Measurements from ENCODE around the gene PTPRU.

The PTPRU gene

DNA sequence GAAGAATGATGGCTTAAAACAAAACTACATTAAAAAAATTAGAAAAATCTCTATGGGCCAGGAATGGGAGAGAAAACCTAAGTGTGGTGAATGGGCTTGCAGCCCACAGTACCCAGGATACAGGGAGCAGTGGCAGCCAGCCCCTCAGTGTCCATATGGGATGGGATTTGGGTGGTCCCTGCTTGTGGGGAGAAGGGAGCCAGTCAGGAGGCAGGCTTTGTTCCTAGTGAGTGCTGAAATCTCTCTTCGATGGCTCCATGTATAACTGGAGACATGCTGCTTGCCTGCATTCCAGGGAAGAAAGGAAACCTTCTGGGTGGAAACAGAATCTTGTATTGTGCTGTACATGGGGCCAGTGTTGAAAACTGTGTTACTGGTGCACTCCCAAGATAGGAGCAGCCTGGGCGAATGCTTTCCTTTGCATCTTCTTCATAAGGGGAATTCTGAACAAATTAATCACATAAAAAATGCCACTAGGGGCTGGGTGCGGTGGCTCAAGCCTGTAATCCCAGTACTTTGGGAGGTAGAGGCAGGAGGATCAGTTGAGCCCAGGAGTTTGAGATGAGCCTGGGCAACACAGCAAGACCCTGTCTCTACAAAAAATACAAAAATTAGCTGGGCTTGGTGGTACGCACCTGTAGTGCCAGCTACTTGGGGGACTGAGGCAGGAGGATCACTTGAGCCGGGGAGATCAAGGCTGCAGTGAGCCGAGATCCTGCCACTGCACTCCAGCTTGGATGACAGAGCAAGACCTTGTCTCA lies 36.0 kb downstream of the PTPRU start:
- H3K9ac ChIP-seq (ENCODE audit: low read length) = peak overlapping the region; percentile 27
- H3K4me1 ChIP-seq (ENCODE audit: control insufficient read depth, insufficient read depth, low read length) = peaks cover 16% of the 10 kb centered on the region
- no peaks in the 10 kb centered on the region for H3K9me3 ChIP-seq (ENCODE audit: control insufficient read depth, low read length)
- DNase-seq (ENCODE audit: low read depth) = no peak
- peak overlapping the region; percentile 53 for H3K4me3 ChIP-seq (ENCODE audit: low read length)
- H3K36me3 ChIP-seq (ENCODE audit: control insufficient read depth, insufficient read depth, low read length, severe bottlenecking) = peaks cover 20% of the 10 kb centered on the region
- H3K27me3 ChIP-seq (replicated peaks; ENCODE audit: control insufficient read depth, insufficient read depth, low read length) = no peaks in the 10 kb centered on the region

DNA sequence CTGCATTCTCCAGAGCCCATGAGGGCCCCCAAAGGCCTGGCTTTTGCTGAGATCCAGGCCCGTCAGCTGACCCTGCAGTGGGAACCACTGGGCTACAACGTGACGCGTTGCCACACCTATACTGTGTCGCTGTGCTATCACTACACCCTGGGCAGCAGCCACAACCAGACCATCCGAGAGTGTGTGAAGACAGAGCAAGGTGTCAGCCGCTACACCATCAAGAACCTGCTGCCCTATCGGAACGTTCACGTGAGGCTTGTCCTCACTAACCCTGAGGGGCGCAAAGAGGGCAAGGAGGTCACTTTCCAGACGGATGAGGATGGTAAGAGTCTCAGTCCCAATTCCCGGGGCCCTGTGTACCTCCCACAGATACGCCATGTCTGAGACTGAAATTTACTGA lies 39.1 kb downstream of the PTPRU start:
- no peak overlapping the region for H3K4me3 ChIP-seq (ENCODE audit: low read length)
- H3K36me3 ChIP-seq (ENCODE audit: control insufficient read depth, insufficient read depth, low read length, severe bottlenecking) = peaks cover 32% of the 10 kb centered on the region
- H3K9ac ChIP-seq (ENCODE audit: low read length) = no peak overlapping the region
- H3K27me3 ChIP-seq (replicated peaks; ENCODE audit: control insufficient read depth, insufficient read depth, low read length) = no peaks in the 10 kb centered on the region
- DNase-seq (ENCODE audit: low read depth) = no peak
- peaks cover 16% of the 10 kb centered on the region for H3K4me1 ChIP-seq (ENCODE audit: control insufficient read depth, insufficient read depth, low read length)
- H3K9me3 ChIP-seq (ENCODE audit: control insufficient read depth, low read length) = no peaks in the 10 kb centered on the region

DNA sequence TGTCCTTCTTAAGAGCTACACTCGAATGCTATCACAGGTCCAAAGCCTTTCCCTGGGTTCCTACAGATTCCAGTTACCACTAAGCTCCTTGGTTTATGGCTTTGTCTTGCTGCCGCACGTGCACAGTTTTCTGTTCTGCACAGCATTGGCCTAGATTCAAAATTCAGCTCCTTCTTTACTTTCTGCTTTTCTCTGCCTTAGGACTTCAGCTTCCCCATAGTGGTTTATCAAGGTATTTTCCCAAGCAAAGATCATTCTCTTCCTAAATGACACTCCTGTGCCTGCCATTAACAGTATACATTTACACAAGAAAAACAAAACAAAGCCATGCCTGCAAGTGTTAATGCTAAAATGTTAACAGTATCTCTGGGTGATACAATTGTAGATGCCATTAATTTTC lies 41.8 kb downstream of the PTPRU start:
- no peaks in the 10 kb centered on the region for H3K27me3 ChIP-seq (replicated peaks; ENCODE audit: control insufficient read depth, insufficient read depth, low read length)
- no peak overlapping the region for H3K9ac ChIP-seq (ENCODE audit: low read length)
- DNase-seq (ENCODE audit: low read depth) = no peak
- H3K4me1 ChIP-seq (ENCODE audit: control insufficient read depth, insufficient read depth, low read length) = no peaks in the 10 kb centered on the region
- H3K4me3 ChIP-seq (ENCODE audit: low read length) = no peak overlapping the region
- peaks cover 29% of the 10 kb centered on the region for H3K36me3 ChIP-seq (ENCODE audit: control insufficient read depth, insufficient read depth, low read length, severe bottlenecking)
- H3K9me3 ChIP-seq (ENCODE audit: control insufficient read depth, low read length) = no peaks in the 10 kb centered on the region

DNA sequence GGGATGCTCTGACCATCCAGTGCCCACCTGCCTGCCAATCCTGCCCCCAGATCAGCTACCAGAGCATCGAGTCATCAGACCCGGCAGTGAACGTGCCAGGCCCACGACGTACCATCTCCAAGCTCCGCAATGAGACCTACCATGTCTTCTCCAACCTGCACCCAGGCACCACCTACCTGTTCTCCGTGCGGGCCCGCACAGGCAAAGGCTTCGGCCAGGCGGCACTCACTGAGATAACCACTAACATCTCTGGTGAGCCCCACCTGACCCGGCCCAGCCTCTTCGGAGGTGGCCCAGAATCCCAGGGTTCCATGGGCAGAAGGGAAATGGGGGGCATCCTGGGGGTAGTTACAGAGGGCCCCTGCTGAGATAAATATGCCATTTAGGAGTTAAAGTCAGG lies 43.1 kb downstream of the PTPRU start:
- Histone ChIP-seq H3K27me3 (replicated peaks; ENCODE audit: control insufficient read depth, insufficient read depth, low read length) (no peaks in the 10 kb centered on the region), H3K4me1 (ENCODE audit: control insufficient read depth, insufficient read depth, low read length) (no peaks in the 10 kb centered on the region), H3K9ac (ENCODE audit: low read length) (no peak overlapping the region), H3K36me3 (ENCODE audit: control insufficient read depth, insufficient read depth, low read length, severe bottlenecking) (peaks cover 29% of the 10 kb centered on the region), H3K4me3 (ENCODE audit: low read length) (no peak overlapping the region), H3K9me3 (ENCODE audit: control insufficient read depth, low read length) (no peaks in the 10 kb centered on the region)
- DNase-seq (ENCODE audit: low read depth) = no peak

DNA sequence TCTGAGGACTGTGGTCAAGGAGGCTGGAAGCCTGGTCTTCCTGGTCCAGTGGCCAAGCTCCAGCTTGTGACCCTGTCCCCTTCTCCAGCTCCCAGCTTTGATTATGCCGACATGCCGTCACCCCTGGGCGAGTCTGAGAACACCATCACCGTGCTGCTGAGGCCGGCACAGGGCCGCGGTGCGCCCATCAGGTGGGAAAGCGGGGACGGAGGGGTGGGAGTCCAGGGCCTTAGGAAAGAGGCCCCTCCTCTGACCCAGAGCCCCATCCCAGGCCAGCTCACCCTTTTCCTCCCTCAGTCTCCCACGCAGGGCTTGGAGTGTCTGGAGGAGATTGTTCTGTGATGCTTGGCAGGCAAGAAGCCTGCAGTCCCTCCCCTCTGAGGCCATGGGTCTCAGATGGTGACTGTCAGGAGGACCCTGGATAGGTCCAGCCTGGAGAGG lies 43.6 kb downstream of the PTPRU start:
- Histone ChIP-seq H3K9ac (ENCODE audit: low read length) (no peak overlapping the region), H3K4me3 (ENCODE audit: low read length) (no peak overlapping the region), H3K36me3 (ENCODE audit: control insufficient read depth, insufficient read depth, low read length, severe bottlenecking) (peaks cover 29% of the 10 kb centered on the region), H3K4me1 (ENCODE audit: control insufficient read depth, insufficient read depth, low read length) (no peaks in the 10 kb centered on the region), H3K27me3 (replicated peaks; ENCODE audit: control insufficient read depth, insufficient read depth, low read length) (no peaks in the 10 kb centered on the region), H3K9me3 (ENCODE audit: control insufficient read depth, low read length) (no peaks in the 10 kb centered on the region)
- no peak for DNase-seq (ENCODE audit: low read depth)

DNA sequence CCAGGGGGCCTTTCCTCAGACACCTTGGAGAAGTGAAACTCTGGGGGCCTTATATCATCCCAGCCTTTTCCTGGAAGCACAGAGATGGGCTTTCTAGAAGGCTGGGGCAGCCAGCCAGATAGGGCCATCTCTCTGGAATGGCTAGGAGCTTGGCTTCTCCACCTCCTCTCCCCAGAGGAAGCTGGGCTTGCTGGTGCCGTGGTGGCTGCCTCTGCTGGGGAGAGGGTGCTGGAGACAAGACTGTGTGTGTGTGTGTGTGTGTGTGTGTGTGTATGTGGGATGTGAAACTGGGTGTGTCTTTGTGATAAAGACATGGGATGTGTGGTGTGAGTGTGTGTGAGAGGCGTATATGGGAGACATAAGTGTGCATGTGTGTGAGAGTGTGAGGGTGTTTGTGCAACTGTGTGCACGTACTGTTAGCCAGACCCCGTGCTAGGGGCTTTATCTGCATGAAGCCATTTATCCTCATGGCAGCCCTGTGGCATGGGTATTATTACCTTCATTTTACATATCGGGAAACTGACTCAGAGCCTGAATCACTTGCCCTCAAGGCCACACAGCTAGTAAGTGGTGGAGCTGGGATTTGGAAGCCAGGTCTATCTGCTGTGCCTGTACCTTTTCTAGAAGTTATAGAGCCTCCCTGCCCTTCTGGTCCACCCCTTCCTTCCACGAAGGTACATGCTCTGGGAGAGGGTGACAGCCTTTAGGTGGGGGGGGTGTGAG lies 44.2 kb downstream of the PTPRU start:
- peaks cover 23% of the 10 kb centered on the region for H3K36me3 ChIP-seq (ENCODE audit: control insufficient read depth, insufficient read depth, low read length, severe bottlenecking)
- no peaks in the 10 kb centered on the region for H3K4me1 ChIP-seq (ENCODE audit: control insufficient read depth, insufficient read depth, low read length)
- no peak for DNase-seq (ENCODE audit: low read depth)
- no peaks in the 10 kb centered on the region for H3K9me3 ChIP-seq (ENCODE audit: control insufficient read depth, low read length)
- no peak overlapping the region for H3K9ac ChIP-seq (ENCODE audit: low read length)
- H3K4me3 ChIP-seq (ENCODE audit: low read length) = no peak overlapping the region
- no peaks in the 10 kb centered on the region for H3K27me3 ChIP-seq (replicated peaks; ENCODE audit: control insufficient read depth, insufficient read depth, low read length)

DNA sequence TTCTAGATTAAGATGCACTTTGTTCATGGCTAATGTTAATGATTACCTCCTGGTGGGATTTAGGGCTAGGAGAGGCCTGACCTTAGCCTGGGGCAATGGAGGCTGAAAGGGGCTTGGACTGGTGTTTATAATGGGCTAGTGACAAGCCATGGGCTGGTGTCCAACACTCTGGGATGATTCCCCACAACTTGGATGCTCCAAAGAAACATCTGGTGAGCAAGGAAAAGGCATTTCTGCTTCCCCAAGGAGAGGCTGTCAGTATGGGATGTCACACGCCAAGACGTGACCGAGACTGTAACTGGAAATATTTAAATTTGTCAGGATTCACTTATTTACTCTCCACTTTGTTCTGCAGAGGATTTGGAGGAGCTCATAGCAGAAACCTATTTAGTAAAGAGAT lies 45.2 kb downstream of the PTPRU start:
- H3K9ac ChIP-seq (ENCODE audit: low read length) = no peak overlapping the region
- H3K36me3 ChIP-seq (ENCODE audit: control insufficient read depth, insufficient read depth, low read length, severe bottlenecking) = peaks cover 13% of the 10 kb centered on the region
- DNase-seq (ENCODE audit: low read depth) = no peak
- H3K4me3 ChIP-seq (ENCODE audit: low read length) = no peak overlapping the region
- H3K27me3 ChIP-seq (replicated peaks; ENCODE audit: control insufficient read depth, insufficient read depth, low read length) = no peaks in the 10 kb centered on the region
- no peaks in the 10 kb centered on the region for H3K9me3 ChIP-seq (ENCODE audit: control insufficient read depth, low read length)
- H3K4me1 ChIP-seq (ENCODE audit: control insufficient read depth, insufficient read depth, low read length) = no peaks in the 10 kb centered on the region

DNA sequence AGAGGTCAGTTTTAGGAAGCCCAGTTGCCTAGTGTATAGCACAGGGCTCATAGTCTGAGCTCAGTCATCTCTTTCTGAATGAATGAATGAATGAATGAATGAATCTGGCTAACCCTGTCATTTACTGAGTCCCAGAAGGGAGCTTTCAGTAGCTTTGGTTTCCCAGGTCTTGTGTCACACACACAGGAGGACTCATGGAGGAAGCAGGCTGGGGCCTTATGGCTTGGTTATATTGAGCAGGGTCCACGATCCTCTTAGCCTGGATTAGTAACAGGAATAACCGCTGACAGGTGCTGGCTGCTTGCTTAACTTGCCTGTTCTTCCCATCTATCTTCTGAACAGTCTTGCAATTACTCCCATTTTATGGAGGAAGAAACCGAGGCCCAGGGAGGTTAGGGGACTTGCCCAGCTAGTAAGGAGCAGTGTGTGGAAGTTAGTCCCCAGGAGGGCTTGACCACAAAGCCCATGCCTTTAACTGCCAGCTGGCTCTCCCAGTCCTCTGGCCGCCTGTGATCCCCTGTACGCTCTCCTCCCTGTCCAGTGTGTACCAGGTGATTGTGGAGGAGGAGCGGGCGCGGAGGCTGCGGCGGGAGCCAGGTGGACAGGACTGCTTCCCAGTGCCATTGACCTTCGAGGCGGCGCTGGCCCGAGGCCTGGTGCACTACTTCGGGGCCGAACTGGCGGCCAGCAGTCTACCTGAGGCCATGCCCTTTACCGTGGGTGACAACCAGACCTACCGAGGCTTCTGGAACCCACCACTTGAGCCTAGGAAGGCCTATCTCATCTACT lies 46.0 kb downstream of the PTPRU start:
- H3K4me1 ChIP-seq (ENCODE audit: control insufficient read depth, insufficient read depth, low read length) = no peaks in the 10 kb centered on the region
- no peak overlapping the region for H3K4me3 ChIP-seq (ENCODE audit: low read length)
- no peak overlapping the region for H3K9ac ChIP-seq (ENCODE audit: low read length)
- H3K27me3 ChIP-seq (replicated peaks; ENCODE audit: control insufficient read depth, insufficient read depth, low read length) = no peaks in the 10 kb centered on the region
- H3K9me3 ChIP-seq (ENCODE audit: control insufficient read depth, low read length) = no peaks in the 10 kb centered on the region
- H3K36me3 ChIP-seq (ENCODE audit: control insufficient read depth, insufficient read depth, low read length, severe bottlenecking) = peaks cover 13% of the 10 kb centered on the region
- DNase-seq (ENCODE audit: low read depth) = no peak

DNA sequence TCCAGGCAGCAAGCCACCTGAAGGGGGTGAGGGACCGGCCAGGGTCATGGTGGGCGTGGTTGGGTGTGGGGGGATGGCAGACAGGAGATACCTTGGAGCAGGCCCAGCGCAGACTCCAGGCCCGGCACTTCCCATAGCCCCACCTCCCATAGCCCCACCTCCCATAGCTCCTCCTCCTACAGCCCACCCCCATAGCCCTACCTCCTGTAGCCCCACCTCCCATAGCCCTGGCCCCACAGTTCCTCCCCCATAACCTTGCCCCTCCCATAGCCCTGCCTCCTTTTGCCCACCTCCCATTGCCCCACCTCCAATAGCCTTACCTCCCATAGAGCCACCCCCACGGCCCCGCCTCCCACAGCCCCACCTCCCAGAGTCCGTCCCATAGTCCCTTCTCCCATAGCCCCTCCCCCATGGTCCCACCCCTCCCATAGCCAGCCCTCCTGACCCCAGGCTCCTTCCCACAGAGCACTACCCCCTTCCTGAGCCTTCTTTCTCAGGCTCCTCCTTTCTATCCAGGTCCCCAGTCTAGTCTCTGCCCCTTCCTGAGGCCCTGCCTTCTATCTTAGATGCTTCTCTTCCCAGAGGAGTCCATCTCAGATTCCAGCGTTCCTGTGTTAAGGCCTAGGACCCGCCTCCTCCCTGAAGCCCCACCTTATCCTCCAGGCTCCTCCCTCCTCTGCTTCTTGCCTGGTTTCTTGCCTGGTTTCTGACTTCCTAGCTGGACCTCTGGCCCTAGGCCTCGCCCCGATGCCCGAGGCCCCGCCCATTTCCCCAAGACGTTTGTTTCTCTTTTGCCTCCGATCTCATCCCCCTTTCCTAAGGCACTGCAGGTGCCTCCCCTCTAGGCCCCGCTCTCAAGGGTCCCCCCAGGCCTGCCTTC lies 46.8 kb downstream of the PTPRU start:
- Histone ChIP-seq H3K27me3 (replicated peaks; ENCODE audit: control insufficient read depth, insufficient read depth, low read length) (no peaks in the 10 kb centered on the region), H3K4me3 (ENCODE audit: low read length) (no peak overlapping the region), H3K36me3 (ENCODE audit: control insufficient read depth, insufficient read depth, low read length, severe bottlenecking) (peaks cover 13% of the 10 kb centered on the region), H3K9me3 (ENCODE audit: control insufficient read depth, low read length) (no peaks in the 10 kb centered on the region), H3K4me1 (ENCODE audit: control insufficient read depth, insufficient read depth, low read length) (no peaks in the 10 kb centered on the region), H3K9ac (ENCODE audit: low read length) (no peak overlapping the region)
- no peak for DNase-seq (ENCODE audit: low read depth)

DNA sequence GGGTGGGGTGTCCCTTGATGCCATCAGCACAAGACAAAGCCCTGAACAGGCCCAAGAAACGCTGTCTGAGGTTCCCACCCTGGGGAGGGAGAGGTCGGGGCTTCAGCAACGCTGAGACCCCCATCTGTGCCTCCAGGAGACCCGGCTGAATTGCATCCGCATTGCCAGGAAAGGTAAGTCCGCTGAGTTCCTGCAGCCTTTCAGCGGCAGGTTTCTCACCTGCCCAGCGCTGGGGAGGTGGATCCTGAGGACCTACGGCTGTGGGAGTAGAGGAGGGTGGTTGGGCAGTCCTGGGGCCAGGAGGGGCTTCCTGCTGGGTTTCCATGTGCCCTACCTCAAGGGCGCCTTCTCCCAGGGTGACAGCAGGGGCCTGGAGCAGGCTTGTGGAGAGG lies 47.5 kb downstream of the PTPRU start:
- no peak for DNase-seq (ENCODE audit: low read depth)
- H3K9ac ChIP-seq (ENCODE audit: low read length) = no peak overlapping the region
- no peaks in the 10 kb centered on the region for H3K27me3 ChIP-seq (replicated peaks; ENCODE audit: control insufficient read depth, insufficient read depth, low read length)
- H3K4me3 ChIP-seq (ENCODE audit: low read length) = no peak overlapping the region
- no peaks in the 10 kb centered on the region for H3K9me3 ChIP-seq (ENCODE audit: control insufficient read depth, low read length)
- no peaks in the 10 kb centered on the region for H3K4me1 ChIP-seq (ENCODE audit: control insufficient read depth, insufficient read depth, low read length)
- peaks cover 7% of the 10 kb centered on the region for H3K36me3 ChIP-seq (ENCODE audit: control insufficient read depth, insufficient read depth, low read length, severe bottlenecking)

All from adipocyte (in vitro differentiated cells).